K562 (cell line): Measurements from ENCODE around the gene PUSL1. TPM values are rescaled to one million over a fixed set of nuclear protein-coding genes. Genes with fewer than 3 reads are reported as not detected.

Experiments used
- ELF4 ChIP-seq: fragments of 450-650 bp; formaldehyde crosslinking; IDR thresholded peaks from 2 replicates; pipeline ENCODE4 v1.4.0; 2022; ENCODE audit warnings: missing genetic modification characterization
- ESRRA ChIP-seq: fragments of 450-650 bp; IDR thresholded peaks from 2 replicates; pipeline ENCODE4 v1.6.1; 2014; ENCODE audit warnings: low read depth, mild to moderate bottlenecking, moderate library complexity, borderline replicate concordance
- FOXP4 ChIP-seq: sonication (generic); formaldehyde crosslinking; IDR thresholded peaks from 2 replicates; pipeline ENCODE4 v1.8.0; 2022; ENCODE audit warnings: mild to moderate bottlenecking, missing genetic modification reagents, borderline replicate concordance
- GABPB1 ChIP-seq: sonication (generic); formaldehyde crosslinking; IDR thresholded peaks from 2 replicates; pipeline ENCODE4 v1.8.0; 2022; ENCODE audit warnings: mild to moderate bottlenecking, missing genetic modification reagents
- HES1 ChIP-seq: fragments of 450-650 bp; IDR thresholded peaks from 2 replicates; pipeline ENCODE4 v1.6.1; 2016; ENCODE audit warnings: low read depth, mild to moderate bottlenecking, moderate library complexity
- REST ChIP-seq, 2 experiments: fragments of 450-650 bp; formaldehyde crosslinking in 1 of 2; IDR thresholded peaks; 2 replicates each; pipeline versions ENCODE4 v1.4.0 to v1.6.1; 2014 to 2020; ENCODE audit warnings: mild to moderate bottlenecking in 2 of 2, borderline replicate concordance in 1 of 2, low read depth in 1 of 2
- SMAD2 ChIP-seq: fragments of 150-350 bp; IDR thresholded peaks from 2 replicates; pipeline ENCODE4 v1.6.1; 2014; ENCODE audit warnings: low read depth, mild to moderate bottlenecking, low read length
- U2AF2 ChIP-seq: fragments of 200-400 bp; formaldehyde crosslinking; optimal IDR thresholded peaks from 2 replicates; pipeline ENCODE3; 2017; ENCODE audit warnings: low read depth, mild to moderate bottlenecking, low read length
- ZNF124 ChIP-seq: sonication (generic); formaldehyde crosslinking; IDR thresholded peaks from 2 replicates; pipeline ENCODE4 v1.8.1; 2022; ENCODE audit warnings: missing genetic modification reagents
- ZNF134 ChIP-seq: fragments of 250-450 bp; sonication (Bioruptor Pico); conservative IDR thresholded peaks from 2 replicates; pipeline ENCODE4 v1.4.0; 2020
- polyA plus RNA-seq, 8 experiments: library from polyadenylated mRNA; depleted of rRNA in 4 of 8; stranded (reverse) in 5 of 8; unstranded in 3 of 8; fragments of >200 nt; fragmentation: Nextera tagmentation in 2 of 8; fragmentation: Illumina TruSeq in 1 of 8; extraction: Ambion mirVana in 2 of 8; extraction: Trizol in 1 of 8; gene quantifications; 2 replicates each; pipeline versions ENCODE4 v1.2.1 to v1.2.3, GENCODE V29; 2011 to 2014; ENCODE audit warnings: inconsistent platforms in 1 of 8, missing spikeins in 1 of 8
- total RNA-seq, 7 experiments: library from RNA; depleted of rRNA in 6 of 7; stranded (reverse); fragments of >200 nt in 6 of 7; fragmentation: Illumina TruSeq in 2 of 7; extraction: Trizol in 2 of 7; gene quantifications; 2 replicates each; pipeline versions ENCODE4 v1.2.1 to v1.2.3, GENCODE V29; 2011 to 2021; ENCODE audit warnings: low replicate concordance in 1 of 7

The PUSL1 gene
- total and polyA plus RNA-seq, 9 of the 15 experiments (the other 6 are each of a cell fraction or from before 2014, with no cell fraction given) = 0.62 to 86.9 (median 13.6) TPM

DNA sequence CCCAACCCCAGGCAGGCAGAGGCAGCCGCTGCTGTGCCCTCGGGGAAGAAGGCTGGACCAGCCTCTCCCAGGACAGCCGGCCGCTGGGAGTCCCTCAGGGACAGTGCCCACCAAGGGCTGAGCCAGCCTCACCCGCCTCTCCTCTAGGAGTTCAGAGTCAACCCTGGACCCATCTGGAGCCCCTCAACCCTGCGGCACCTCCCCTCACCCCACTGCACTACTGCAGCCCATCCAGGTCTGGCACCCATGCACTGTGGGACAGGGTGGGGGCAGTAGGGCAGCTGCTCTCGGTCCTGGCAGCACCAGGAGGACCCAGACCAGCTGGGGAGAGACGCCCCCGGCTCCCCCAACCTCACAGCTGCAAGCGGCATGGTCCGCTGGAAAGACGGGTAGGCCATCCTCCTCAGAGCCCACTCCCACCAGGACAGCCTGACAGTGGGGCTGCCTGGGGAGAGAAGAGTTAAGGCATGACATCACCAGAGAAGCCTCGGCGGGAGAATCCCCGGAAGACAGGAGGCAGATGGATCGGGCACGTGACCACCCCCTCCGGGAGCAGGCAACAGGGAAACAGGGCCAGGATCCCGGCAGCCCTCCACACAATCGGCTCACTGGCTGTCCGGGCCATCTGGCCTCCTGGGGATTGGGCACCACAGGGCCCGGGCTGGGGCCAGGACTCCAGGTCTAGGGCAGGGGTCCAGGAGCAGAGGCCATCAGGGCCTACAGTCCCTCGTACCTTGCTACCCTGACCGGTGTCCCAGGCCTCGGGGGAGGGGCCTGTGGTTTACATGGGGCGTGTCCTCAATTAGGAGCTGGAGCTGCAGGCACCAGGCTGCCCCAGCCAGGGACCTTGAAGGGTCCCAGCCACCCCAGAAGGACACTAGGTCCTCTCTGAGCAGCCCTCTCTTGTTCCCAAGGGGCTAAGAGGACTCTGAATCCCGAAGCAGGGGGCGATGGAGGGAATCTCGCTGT is 3.8 kb upstream of the PUSL1 start (continued):
- TF ChIP-seq REST (IDR thresholded peaks at IDR 0.05; ENCODE audit: borderline replicate concordance) (peak; percentile 53), REST (CRISPR knock-in tag; IDR thresholded peaks at IDR 0.05; ENCODE audit: low read depth) (no peak), ESRRA (peak; percentile 34; the same call in 1 of the 2 replicates), ELF4 (CRISPR knock-in tag) (no peak), HES1 (no peak), ZNF124 (CRISPR knock-in tag) (no peak), SMAD2 (no peak), GABPB1 (no peak; the same call in 1 of the 2 replicates), ZNF134 (CRISPR knock-in tag) (no peak), FOXP4 (CRISPR knock-in tag) (no peak), U2AF2 (no peak)
